Ovary (tissue), 9 donors: ENCODE data around the gene CEPT1. TPM values are rescaled to one million over a fixed set of nuclear protein-coding genes. Genes with fewer than 3 reads are reported as not detected.

Experiments
- DNase-seq, 5 donors: peaks; one replicate each; pipeline ENCODE4 v3.0.0-alpha.2; 2019 to 2020
- H3K27ac ChIP-seq, 2 donors: fragments of 200-600 bp; one replicate each; pipeline versions ENCODE4 v1.5.1 to v1.8.0; 2019 to 2022
- H3K27me3 ChIP-seq: fragments of 200-600 bp; one replicate; pipeline ENCODE4 v1.8.0; 2022
- H3K36me3 ChIP-seq: fragments of 200-600 bp; sonication (generic); one replicate; pipeline ENCODE4 v1.5.1; 2019
- H3K4me1 ChIP-seq: one replicate; pipeline ENCODE4 v1.8.1; 2013; ENCODE audit warnings: mild to moderate bottlenecking, moderate library complexity; ENCODE audit not compliant: insufficient read depth
- H3K4me3 ChIP-seq: fragments of 200-600 bp; sonication (generic); one replicate; pipeline ENCODE4 v1.5.1; 2017
- H3K9me3 ChIP-seq, 2 donors: fragments of 200-600 bp in 1 of 2; sonication (generic) in 1 of 2; one replicate each; pipeline versions ENCODE4 v1.5.1 to v1.8.1; 2013 to 2019; ENCODE audit warnings: mild to moderate bottlenecking in 1 of 2, moderate library complexity in 1 of 2
- CTCF ChIP-seq, 3 donors: fragments of 450-650 bp in 2 of 3; fragments of 200-600 bp in 1 of 3; IDR thresholded peaks; one replicate each; pipeline versions ENCODE4 v1.5.1 to v1.8.0; 2016 to 2022; ENCODE audit warnings: antibody characterized with exemption in 3 of 3, mild to moderate bottlenecking in 1 of 3
- EP300 ChIP-seq: sonication (generic); formaldehyde crosslinking; IDR thresholded peaks from one replicate; pipeline ENCODE4 v1.6.1; 2017; ENCODE audit warnings: antibody characterized with exemption
- POLR2A ChIP-seq: fragments of 450-650 bp; IDR thresholded peaks from one replicate; pipeline ENCODE4 v1.6.1; 2017; ENCODE audit warnings: antibody characterized with exemption, mild to moderate bottlenecking, moderate library complexity
- WGBS, 3 donors: extraction: QIAGEN DNeasy Blood & Tissue Kit in 1 of 3; methylation state at CpG; one replicate each; pipeline versions ENCODE4 v1.1.5 to v1.1.7; 2013 to 2017; 5-methylcytosine and 5-hydroxymethylcytosine counted together
- intact Hi-C, 4 donors: fragments of 100-400 bp; cut with DNase I; formaldehyde crosslinking; loops; one replicate each; pipeline versions ENCODE4 v1.11.0 to v1.15.1; 2022 to 2023
- polyA plus RNA-seq, 2 donors: library from polyadenylated mRNA; stranded (reverse); fragments of 200-250 nt in 1 of 2; fragments of 350-450 nt in 1 of 2; fragmentation: Illumina TruSeq in 1 of 2; extraction: RNeasy Lipid Tissue Mini Kit (QIAGEN cat#74804) in 1 of 2; gene quantifications; one replicate each; pipeline ENCODE4 v1.2.3, GENCODE V29; 2013 to 2014
- small RNA-seq: library from RNA; depleted of rRNA; stranded (forward); fragments of <200 nt; gene quantifications from one replicate; pipeline ENCODE3, GENCODE V24; 2016
- total RNA-seq, 7 donors: library from RNA; depleted of rRNA in 2 of 7; stranded (reverse); fragments of >200 nt in 2 of 7; fragmentation: NEBNext Ultra II Directional in 3 of 7; extraction: Animal tissue kit (Norgen Biotek cat#: 25700) in 3 of 7; gene quantifications; one replicate each; pipeline versions ENCODE4 v1.1.0 to v1.2.4, GENCODE V29; 2016 to 2023
- donor health status: DM: no; HTN: no; CAD: no; lungs with moderate emphysema.
- donor health status: DM: no; HTN: no; CAD: no.
- donor health status: Bipolar disorder and iron deficiency.
- donor health status: DM: yes; HTN: yes; CAD: no.
- donor health status: DM: no; HTN: no; CAD: no.
- donor health status: DM: yes; HTN: yes; CAD: no.

The CEPT1 gene
- total and polyA plus RNA-seq, 9 donors, result 16.4 to 40.3 (median 32.4) TPM

DNA sequence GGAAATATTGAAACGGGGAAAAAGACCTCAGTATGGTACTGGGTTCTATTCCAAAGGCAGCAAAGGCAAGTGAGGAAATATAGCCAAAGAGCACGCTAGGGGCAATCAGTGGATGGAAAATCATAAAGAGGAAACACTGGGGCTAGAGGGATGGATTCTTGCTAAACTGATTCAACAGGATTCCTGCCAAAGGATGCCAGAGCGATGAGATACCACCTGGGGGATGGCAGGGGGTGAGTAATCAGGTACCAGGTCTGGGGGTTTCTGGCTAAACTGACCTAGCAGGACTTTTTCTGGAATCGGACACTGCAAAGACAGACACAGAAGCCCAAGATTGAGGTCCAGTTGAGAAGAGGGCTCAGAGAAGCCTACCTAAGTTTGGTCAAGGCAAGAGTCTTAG lies 94.2 kb downstream of the CEPT1 start:
- intact Hi-C loops, result no loop called here
- no peaks in the 10 kb centered on the region for H3K27me3 ChIP-seq
- H3K4me3 ChIP-seq, result no peak overlapping the region
- 89 to 93% (median 92%) methylated on average over 4 of the region's 4 CpGs for WGBS, 3 donors
- no peaks in the 10 kb centered on the region for H3K4me1 ChIP-seq
- no peaks in the 10 kb centered on the region for H3K9me3 ChIP-seq
- TF ChIP-seq CTCF (IDR thresholded peaks at IDR 0.05) (no peak), POLR2A (no peak), EP300 (no peak)
- H3K27ac ChIP-seq, result no peak overlapping the region
- DNase-seq, result no peak
- H3K36me3 ChIP-seq, result no peaks in the 10 kb centered on the region

Small RNAs within 50 kb of the gene (small RNA-seq; reads per million reads assigned to genes)
- gene AL355816.1, result not detected

Other genes with a start within 250 kb of the CEPT1 start
- 10 to 100 TPM in 6 of 7 donors, 1 to 10 TPM in 1; 9.5 to 25.6 (median 12.6) TPM for gene LRIF1, start 176.3 kb upstream of the CEPT1 start, total RNA-seq
- 10 to 100 TPM in 1 of 2 donors, 1 to 10 TPM in 1; 7.2 to 14.5 TPM for gene LRIF1, start 176.3 kb upstream of the CEPT1 start, polyA plus RNA-seq
- gene DRAM2, start 130 bp upstream of the CEPT1 start, total RNA-seq, result 10 to 100 TPM; 27.2 to 51.8 (median 34.7) TPM
- gene DRAM2, start 130 bp upstream of the CEPT1 start, polyA plus RNA-seq, result 10 to 100 TPM; 34.0 to 87.3 TPM
- gene DENND2D, start 60.4 kb downstream of the CEPT1 start, total RNA-seq, result 10 to 100 TPM in 3 of 7 donors, 1 to 10 TPM in 4; 6.2 to 19.0 (median 9.5) TPM
- gene DENND2D, start 60.4 kb downstream of the CEPT1 start, polyA plus RNA-seq, result 10 to 100 TPM in 1 of 2 donors, 1 to 10 TPM in 1; 2.5 to 18.3 TPM
- gene CHI3L2, start 87.5 kb downstream of the CEPT1 start, total RNA-seq, result 10 to 100 TPM in 1 of 7 donors, 1 to 10 TPM in 5, not detected in 1; 1.1 to 17.0 (median 1.8) TPM
- 1 to 10 TPM in 1 of 2 donors, under 1 TPM in 1; 0.91 to 1.4 TPM for gene CHI3L2, start 87.5 kb downstream of the CEPT1 start, polyA plus RNA-seq
- not detected for gene CHIA, start 150.6 kb downstream of the CEPT1 start, total RNA-seq
- gene CHIA, start 150.6 kb downstream of the CEPT1 start, polyA plus RNA-seq, result under 1 TPM in 1 of 2 donors, not detected in 1; 0.18 TPM